SH-SY5Y (cell line): Measurements from ENCODE around the gene PRKCH.

Source experiments
- GATA2 ChIP-seq: IDR thresholded peaks from 2 replicates; pipeline ENCODE4 v1.6.1; 2011; ENCODE audit warnings: mild to moderate bottlenecking, low read depth, low read length
- GATA3 ChIP-seq: IDR thresholded peaks from 2 replicates; pipeline ENCODE4 v1.6.1; 2011; ENCODE audit warnings: low read depth, mild to moderate bottlenecking, low read length, moderate library complexity

Gene PRKCH

GRCh38 chr14:61565836-61566536, 244.6 kb downstream of the PRKCH start:
- TF ChIP-seq GATA3 (no peak), GATA2 (no peak)

GRCh38 chr14:61566537-61567225, 245.3 kb downstream of the PRKCH start:
- no peak for TF ChIP-seq GATA2
- TF ChIP-seq GATA3 = no peak

- TF ChIP-seq GATA2 (no peak), GATA3 (no peak)
Measured at GRCh38 chr14:61567838-61568571, 246.6 kb downstream of the PRKCH start.

GRCh38 chr14:61568572-61569011, 247.2 kb downstream of the PRKCH start:
- TF ChIP-seq GATA2 (no peak), GATA3 (no peak)

GRCh38 chr14:61569308-61569707, 247.9 kb downstream of the PRKCH start:
- TF ChIP-seq GATA2 (no peak), GATA3 (no peak)

DNA sequence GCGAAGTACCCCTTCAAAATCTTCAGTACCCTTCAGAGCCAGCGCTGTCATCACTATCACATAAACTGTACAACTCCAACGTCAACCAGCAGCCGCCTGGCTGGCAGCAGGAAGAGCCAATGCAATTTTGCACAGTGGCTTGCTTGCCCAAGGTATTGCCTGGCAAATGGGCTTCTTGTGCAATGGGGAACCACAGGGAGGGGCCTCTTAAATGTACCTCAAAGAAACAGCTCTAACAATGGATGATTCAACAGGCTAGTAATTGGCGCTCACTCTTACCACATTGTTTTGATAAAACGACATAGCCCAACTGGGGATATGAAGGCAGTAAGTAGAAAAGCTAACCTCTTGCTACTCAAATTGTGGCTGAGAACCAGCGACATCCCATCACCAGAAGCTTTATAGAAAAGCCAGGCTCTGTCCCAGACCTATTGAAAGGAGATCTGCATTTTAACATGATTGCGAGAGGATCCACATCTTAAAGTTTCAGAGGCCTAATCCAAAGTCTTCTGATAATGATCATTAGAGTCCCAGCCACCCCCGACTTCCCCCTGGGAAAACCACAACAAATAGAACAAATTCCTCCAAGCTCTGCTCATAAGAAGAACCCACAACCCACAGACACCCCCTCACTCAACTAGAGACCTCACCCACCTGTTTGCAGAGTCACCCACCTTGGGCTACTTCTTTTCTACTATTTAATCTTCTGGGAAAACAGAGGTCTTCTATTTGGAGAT, 248.6 kb downstream of the PRKCH start:
- no peak for TF ChIP-seq GATA3
- TF ChIP-seq GATA2 = no peak

DNA sequence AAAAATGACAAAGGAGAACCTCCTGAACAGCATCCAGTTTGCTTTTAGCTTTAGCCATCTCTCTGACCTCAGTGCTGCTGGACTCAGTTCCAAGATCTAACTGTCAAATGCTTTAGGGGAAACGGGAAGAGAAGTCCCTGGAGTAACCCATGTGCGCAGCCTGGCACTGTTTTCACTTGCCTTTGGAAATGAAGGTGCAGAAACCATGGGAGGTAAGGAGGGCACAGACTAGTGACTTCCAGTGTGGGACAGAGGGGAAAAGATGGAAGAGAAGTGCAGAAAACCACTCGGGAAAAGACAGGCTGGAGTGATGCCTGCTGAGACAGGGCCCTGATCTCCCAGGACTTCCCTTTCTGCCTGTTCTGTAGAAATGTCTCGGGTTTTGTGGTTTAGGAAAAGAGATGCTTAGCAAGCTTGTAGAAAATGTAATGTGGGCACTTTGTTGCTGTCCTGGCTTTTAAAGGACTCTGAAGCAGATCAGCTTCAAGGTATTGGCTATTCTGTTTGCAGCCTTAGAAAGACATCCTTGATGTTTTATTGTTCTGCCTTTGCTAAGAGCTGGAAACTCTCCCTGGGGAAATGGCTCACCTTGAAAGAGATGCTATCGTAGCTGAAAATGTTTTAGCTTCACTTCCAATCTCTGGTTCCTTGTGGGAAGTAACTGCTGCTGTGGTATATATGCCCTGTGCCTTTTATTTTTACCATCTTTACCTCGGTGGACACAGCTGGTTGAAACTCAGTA, 249.3 kb downstream of the PRKCH start:
- TF ChIP-seq GATA3 (no peak), GATA2 (no peak)

GRCh38 chr14:61571917-61572316, 250.5 kb downstream of the PRKCH start:
- no peak for TF ChIP-seq GATA2
- TF ChIP-seq GATA3 = no peak

DNA sequence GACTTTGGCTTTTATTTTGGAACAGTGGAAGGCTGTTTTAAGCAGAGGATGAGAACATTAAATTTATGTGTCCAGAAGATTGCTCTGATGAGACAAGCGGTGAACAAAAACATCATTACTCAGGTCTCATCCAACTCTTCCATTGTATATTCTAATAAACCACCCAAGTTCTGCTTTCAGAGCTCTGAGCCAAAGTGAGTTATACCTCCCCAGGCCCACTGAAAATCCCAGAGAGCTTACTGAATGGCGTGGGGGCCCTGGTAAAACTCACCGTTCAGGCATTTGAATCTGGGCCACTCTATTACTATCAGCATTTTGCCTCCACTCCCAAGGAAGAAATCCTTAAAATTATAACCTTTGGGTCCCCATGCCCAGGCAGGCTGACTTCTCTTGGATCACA, 251.9 kb downstream of the PRKCH start:
- TF ChIP-seq GATA3 (no peak), GATA2 (no peak)

DNA sequence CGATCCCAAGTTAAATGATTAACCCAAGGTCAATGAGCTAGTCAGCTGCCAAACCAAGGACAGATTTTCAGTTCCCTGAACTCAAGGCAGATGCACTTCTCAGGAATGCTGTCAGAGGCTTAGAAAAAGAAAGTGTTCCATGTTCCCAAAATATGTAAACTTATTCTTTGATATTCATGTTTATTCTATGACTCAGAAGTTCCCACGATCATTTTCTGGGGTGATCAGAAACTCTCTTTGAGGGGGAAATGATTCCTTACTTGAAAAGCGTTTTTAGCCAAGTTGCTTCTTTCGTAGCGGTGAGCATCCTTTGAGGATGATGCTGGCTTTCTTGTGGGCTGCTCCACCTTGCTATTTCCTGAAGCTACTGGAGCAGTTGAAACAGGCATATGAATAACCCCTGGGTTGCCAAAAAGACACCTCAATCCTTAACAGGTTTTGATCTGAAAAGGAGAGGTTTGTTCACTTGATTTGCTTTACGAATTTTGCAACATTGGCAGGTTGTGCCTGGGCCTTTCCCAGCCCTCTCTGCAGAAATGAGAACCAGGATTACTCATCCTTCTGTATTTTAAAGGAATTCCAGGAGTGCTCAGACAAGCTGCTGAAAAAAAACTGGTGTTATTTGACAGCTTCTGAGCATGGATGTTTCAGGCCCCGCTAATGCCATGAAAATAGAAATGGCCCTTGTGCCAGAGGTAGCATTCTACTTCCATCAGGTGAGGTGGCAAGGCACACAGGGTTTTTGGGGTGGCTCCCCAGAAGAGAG, 252.6 kb downstream of the PRKCH start:
- TF ChIP-seq GATA2 (no peak), GATA3 (no peak)

DNA sequence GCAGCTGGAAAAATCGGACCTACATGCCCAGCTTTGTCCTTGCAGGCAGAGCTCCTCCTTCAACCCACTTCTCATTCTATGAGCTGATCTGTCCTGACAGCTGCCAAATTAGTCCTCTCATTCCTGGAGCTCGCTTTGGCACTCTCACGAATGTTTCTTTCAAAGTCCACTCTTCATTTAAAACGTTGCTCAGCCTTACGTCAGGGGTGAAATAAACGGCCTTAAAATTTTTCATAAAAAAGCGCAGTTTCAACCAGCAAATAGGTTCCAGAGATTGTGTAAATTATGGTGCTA, 253.1 kb downstream of the PRKCH start:
- no peak for TF ChIP-seq GATA2
- no peak for TF ChIP-seq GATA3

- TF ChIP-seq GATA3 = no peak
- TF ChIP-seq GATA2 = no peak
Measured at GRCh38 chr14:61575126-61575525, 253.7 kb downstream of the PRKCH start.

DNA sequence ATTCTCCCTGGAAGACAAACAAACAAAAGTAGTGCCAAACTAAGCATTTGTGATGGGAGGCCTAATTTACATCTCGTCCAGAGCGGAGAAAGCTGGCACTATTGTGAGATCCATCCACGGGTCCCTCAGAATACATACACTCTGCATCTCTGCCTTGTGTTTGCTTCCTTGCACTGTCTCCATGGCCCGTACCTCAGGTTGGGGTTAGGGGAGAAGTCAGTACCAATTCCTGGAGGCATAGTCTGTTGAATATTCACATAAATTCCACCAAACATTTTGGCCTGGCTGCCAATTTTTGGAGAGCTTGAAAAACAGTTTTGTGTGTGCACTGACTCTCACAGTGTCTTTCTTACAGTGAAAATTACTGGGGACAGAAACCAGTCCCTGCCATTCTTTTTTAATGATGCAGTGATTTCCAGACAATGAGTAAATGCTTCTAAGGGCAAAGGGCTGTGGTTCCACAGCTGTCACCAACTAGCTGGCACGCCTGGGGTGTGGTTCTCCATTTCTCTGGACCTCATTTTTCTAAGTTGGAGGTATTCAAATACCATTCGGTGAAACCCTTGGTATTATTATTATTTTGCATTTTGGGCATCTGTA, 254.3 kb downstream of the PRKCH start:
- TF ChIP-seq GATA2 = no peak
- TF ChIP-seq GATA3 = no peak
